ENCODE data around the gene NBEA.
"Not testable (repeated sequence)": the region's sequence is repeated elsewhere in the genome, so short reads cannot be mapped to it uniquely, and the experiment has no call there.

NBEA gene

GRCh38 chr13:35388441-35389355 lies 446.6 kb downstream of the NBEA start:
- no peak for DNase-seq (ENCODE audit: low read depth in 3 of 3)

GRCh38 chr13:35389535-35389934 lies 447.5 kb downstream of the NBEA start:
- no peak for DNase-seq (ENCODE audit: low read depth in 3 of 3)

GRCh38 chr13:35392768-35393167 lies 450.7 kb downstream of the NBEA start:
- DNase-seq (ENCODE audit: low read depth in 3 of 3): no peak

GRCh38 chr13:35393886-35394285 lies 451.8 kb downstream of the NBEA start:
- DNase-seq (ENCODE audit: low read depth in 3 of 3): no peak

- not testable (repeated sequence) for DNase-seq (ENCODE audit: low read depth in 3 of 3)
These were observed 466.2 kb downstream of the NBEA start for GRCh38 chr13:35408285-35408684.

DNA sequence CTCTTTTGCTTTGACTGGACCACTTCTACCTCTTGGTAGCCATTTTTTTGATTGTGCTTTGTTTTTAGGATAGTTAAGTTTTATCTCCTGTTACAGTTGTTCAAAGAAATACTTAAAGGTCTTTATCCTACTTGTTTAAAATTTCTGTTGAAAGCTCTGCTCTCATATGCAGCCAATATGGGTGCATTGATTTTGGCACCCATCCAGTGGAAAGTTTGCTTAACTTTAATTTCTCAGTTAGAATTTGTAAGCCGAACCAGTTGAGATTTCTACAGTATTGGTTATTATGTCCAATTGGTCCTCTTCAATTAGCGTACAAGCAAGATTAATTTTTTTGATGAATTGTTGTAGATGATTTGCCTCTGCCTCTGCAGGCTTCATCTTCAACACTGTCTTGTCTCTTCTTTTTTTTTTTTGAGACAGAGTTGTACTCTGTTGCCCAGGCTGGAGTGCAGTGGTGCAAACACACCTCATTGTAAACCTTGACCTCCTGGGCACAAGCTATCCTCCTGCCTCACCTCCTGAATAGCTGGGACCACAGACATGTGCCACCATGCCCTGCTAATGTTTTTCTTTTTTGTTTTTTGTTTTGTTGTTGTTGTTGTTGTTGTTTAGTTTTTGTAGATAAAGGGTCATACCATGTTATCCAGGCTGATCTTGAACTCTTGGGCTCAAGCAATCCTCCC lies 469.1 kb downstream of the NBEA start:
- DNase-seq (ENCODE audit: low read depth in 3 of 3): no peak

- no peak for DNase-seq (ENCODE audit: low read depth in 3 of 3)
These were observed 506.4 kb downstream of the NBEA start for GRCh38 chr13:35448465-35448864.

- no peak for DNase-seq (ENCODE audit: low read depth in 3 of 3)
These were observed 507.8 kb downstream of the NBEA start for GRCh38 chr13:35449821-35450220.

DNA sequence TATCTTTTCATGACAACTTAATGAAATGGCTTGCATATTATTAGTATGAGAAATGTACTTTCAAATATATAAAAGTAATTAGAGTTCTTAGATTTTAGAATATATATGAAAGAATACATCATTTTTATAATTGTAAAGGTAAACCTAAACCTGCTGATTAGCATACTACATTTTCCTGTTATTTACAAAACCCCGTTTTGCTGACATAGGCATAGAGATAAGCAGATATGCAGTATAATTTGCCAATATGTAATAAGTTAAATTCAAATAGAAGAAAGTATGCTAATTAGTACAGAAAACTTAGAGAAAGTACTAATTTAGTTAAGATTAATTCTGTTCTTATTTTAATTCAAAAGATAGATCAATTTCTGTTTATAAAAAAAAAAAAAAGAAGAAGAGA lies 513.0 kb downstream of the NBEA start:
- DNase-seq (ENCODE audit: low read depth in 3 of 3): no peak

GRCh38 chr13:35457258-35457657 lies 515.2 kb downstream of the NBEA start:
- DNase-seq (ENCODE audit: low read depth in 3 of 3): no peak

DNA sequence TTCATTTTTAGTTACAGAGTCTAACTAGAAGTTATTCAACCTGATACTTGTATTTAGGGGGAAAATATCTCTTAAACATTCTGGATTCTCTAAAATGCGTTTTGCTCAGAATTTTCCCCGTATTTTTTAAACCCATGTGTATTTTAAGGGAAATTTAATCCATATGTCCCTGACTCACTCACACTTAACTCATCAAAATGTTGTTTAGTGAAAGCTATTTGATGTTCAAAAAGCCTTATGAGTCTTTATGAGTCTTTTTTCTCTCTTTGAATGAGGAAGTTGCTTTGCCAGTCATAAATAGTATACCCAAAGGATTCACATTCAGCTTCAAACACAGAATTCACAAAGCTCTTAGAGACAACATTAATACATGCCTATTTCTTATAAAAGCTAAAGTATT lies 518.0 kb downstream of the NBEA start:
- DNase-seq (ENCODE audit: low read depth in 3 of 3): no peak

DNA sequence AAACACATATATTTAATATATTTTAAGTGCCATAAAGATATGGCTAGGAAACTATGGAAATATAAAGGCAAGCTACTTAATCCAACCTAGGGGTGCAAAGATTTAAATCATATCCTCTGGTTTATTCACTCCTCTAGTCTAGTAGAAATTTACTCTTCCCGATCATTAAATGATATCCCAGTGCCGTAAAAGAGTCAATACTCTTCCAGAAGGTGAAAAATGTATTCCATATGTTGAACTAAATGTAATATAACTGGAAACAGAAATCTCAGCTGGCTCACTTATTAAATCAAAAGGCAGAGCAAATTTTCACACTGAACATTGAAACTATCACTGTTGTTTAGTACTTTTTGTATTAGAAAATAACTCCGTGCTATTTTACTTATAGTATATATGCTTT lies 523.3 kb downstream of the NBEA start:
- DNase-seq (ENCODE audit: low read depth in 3 of 3): no peak

GRCh38 chr13:35468195-35468594 lies 526.1 kb downstream of the NBEA start:
- no peak for DNase-seq (ENCODE audit: low read depth in 3 of 3)

DNA sequence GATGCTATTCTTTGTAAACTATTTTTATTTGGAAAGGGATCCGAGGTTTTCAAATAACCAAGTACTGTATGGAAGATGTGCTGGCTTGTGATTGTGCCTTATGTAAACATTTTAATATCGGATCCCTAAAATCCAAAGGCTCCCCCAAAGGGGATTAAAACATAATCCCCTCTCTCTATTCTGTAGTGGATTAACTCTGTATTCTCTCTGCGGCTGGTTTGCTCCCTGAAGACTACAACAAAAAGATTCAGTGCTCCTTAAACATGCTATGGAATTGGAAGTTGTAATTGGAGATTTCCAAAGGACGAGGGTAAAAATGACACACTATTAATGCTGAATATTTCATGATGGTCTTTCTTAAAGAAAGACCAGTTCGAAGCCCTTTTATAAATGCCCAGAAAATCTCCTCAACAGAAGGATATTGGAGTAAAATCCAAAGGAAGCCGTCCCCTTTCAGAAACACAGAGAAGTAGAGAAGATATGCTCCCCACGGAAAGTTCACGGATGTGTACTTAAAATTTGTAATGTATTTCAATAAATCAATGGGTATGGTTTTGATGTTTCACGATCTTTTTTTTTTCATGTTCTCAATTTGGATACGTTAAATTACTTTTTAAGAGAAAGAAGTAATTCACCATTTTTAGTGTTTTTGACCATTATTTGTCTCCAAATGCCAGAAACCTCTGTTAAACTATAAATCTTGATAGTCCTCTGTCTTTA lies 527.9 kb downstream of the NBEA start:
- no peak for DNase-seq (ENCODE audit: low read depth in 3 of 3)

DNA sequence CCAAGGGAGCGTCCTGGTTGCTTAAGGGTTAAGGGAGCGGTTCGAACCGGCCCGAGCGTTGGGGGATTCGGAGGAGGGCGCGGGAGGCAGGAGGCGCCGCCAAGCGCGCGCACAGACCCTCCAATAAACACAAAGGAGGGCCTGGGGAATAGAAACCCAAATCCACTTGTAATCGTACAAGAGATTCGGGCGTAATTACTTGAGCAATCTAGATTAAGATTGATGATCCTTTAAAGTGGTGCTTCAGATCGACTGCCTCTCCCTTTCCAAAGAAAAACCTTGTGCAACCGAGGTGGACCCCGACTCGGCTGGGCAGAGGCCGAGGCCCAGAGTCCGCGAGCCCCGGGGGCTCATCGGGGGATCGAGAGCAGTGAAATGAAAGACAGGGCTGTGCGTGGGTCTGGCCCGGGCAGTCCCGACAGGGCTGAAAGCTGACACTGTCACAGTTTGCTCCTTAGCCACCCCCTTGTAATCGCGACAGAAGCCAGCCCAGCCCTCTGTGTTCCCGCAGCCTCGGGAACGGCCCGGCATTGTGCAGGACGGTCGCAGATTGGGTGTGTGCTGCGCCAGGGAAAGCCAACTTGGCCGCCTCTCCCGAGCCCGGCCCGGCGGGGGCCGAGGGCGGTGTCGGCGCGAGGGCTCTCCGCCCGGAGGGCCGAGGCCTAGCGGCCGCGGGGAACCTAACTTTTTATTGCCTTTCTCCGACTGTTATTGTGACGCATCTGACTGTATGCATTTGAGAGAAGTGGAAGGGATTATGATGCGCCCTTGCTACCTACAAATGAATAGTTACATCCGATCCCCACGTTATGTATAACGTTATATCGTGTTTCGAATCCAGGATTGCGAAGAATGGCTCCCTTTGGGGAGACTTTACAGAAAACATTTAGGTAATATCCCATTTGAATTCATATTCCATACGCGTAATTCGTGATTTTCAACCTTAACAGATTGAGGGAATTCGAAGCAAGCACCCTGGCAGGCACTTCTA lies 528.9 kb downstream of the NBEA start:
- no peak for DNase-seq (ENCODE audit: low read depth in 3 of 3)

DNA sequence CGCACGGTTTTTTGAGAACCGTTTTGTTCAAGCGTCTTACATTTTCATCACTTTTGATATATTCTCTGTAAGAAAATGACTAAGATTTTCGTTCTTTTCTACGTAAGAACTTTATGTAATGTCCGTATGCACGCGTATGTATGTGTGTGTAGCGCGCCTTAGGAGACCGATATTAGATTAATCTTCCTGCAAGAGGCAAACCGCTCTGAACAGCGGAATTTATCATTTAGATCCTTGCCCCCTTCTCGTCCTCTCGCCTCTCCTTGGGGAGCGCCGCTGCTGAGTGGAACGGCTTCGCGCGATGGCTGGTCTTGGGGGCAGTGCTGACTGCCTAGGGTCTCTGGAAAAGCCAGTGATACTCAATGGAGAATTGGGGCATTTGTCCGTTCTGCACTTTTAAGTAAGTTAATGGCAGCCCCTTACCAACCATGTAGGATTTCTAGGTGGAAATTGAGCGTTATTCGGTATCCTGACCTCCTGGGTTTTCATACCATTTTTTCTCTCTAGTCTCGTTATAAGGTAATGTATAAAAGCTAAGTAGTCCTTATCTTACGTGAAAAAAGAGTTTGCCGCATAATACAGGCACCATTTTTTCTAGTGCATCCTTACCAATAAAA lies 529.7 kb downstream of the NBEA start:
- DNase-seq (ENCODE audit: low read depth in 3 of 3): no peak

- DNase-seq (ENCODE audit: low read depth in 3 of 3): no peak
These were observed 530.3 kb downstream of the NBEA start for GRCh38 chr13:35472323-35472881.

DNA sequence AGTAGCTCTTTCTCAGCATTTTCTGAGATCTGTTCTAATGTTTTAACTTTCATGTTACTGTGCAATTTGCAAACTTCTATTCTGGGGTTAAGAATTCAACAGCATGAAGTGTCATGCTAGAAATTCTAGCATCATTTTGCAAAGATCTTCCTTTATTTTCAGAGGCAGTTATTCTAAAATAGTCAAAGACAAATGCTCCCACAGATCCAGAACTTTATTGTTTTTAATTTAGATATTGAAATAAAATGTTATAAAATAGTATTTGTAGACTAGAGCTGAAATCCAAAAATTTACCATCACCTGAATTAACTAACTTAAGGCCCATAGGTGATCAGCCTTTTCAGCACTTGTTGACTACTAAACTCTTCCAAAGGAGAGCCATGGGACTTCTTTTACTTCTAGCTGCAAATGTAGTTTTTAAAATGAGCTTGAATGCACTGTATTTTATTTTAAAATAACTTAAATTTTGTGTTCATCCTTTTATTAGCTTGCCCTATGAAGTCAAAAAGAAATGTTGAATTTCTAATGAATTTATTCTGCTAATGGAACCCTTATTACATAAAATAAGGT lies 531.2 kb downstream of the NBEA start:
- DNase-seq (ENCODE audit: low read depth in 3 of 3): no peak

DNA sequence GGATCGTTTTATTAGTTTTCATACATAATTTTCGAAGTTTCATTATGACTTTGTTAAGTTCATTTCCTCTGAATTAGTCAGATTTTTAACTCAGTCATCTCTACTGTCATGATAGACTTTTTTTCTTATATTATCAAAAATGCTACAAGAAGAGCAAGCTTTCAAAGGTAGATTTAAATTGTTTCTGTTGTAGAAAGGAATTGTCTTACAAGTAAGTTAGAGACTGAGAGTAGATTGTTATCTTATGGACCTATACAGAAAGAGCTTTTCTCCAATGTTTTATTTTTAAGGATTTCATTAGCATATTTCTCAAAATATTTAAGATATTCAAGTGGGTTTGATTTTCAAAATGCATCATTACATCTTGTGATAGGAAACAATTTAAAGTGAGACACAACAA lies 531.7 kb downstream of the NBEA start:
- DNase-seq (ENCODE audit: low read depth in 3 of 3): no peak
